ENCODE measurements around the gene REPIN1. TPM values are rescaled to one million over a fixed set of nuclear protein-coding genes. Genes with fewer than 3 reads are reported as not detected.

REPIN1 gene
- total and polyA plus RNA-seq, 9 of the 15 experiments (the other 6 are each of a cell fraction or from before 2014, with no cell fraction given): 8.1 to 283 (median 94.3) TPM

- TF ChIP-seq E4F1 (CRISPR knock-in tag; IDR thresholded peaks at IDR 0.05; ENCODE audit: borderline replicate concordance) (no peak), ETV1 (tag; conservative IDR thresholded peaks at IDR 0.05; ENCODE audit: low read depth) (0 out of 2 replicates have a peak, but pooled peaks have one; percentile 37), ZNF12 (CRISPR knock-in tag; IDR thresholded peaks at IDR 0.05) (no peak), HDAC8 (tag; IDR thresholded peaks at IDR 0.05) (0 out of 2 replicates have a peak, but pooled peaks have one; percentile 39), KAT7 (CRISPR knock-in tag; IDR thresholded peaks at IDR 0.05; ENCODE audit: borderline replicate concordance) (peak; percentile 27; the same call in 1 of the 2 replicates), TOE1 (IDR thresholded peaks at IDR 0.05; ENCODE audit: borderline replicate concordance) (0 out of 2 replicates have a peak, but pooled peaks have one; percentile 25), TOE1 (CRISPR knock-in tag; IDR thresholded peaks at IDR 0.05; ENCODE audit: borderline replicate concordance, low read depth) (no peak), BRD9 (IDR thresholded peaks at IDR 0.05; ENCODE audit: low read depth, partially characterized antibody) (no peak), MXI1 (IDR thresholded peaks at IDR 0.05; ENCODE audit: low read depth, low read length) (0 out of 2 replicates have a peak, but pooled peaks have one; percentile 9), ZNF263 (CRISPR knock-in tag; IDR thresholded peaks at IDR 0.05; ENCODE audit: borderline replicate concordance) (no peak), ARID3B (CRISPR knock-in tag; IDR thresholded peaks at IDR 0.05; ENCODE audit: borderline replicate concordance) (no peak), HMBOX1 (IDR thresholded peaks at IDR 0.05) (peak; percentile 87), SIRT6 (IDR thresholded peaks at IDR 0.05; ENCODE audit: low read depth, low read length) (no peak), CC2D1A (IDR thresholded peaks at IDR 0.05) (no peak), CTCF (IDR thresholded peaks at IDR 0.05 in 2 of 3, conservative IDR thresholded peaks at IDR 0.05 in 1 of 3; ENCODE audit: insufficient read depth in 2 of 3, low read depth in 1 of 3, low read length in 3 of 3) (peak; percentile 52 to 66 (median 62); a peak in 5 of 6 replicates), MCM5 (IDR thresholded peaks at IDR 0.05; ENCODE audit: low read depth) (no peak), WHSC1 (IDR thresholded peaks at IDR 0.05; ENCODE audit: low read length) (peak; percentile 20), MECOM (CRISPR knock-in tag; IDR thresholded peaks at IDR 0.05) (no peak), TRIM28 (IDR thresholded peaks at IDR 0.05) (no peak)
These were observed 9.7 kb downstream of the REPIN1 start (continued) for GRCh38 chr7:150378115-150378852.

Data from K562 (cell line).